ENCODE measurements around the gene JAKMIP3.

JAKMIP3 gene

GRCh38 chr10:132099389-132100090 lies 33.8 kb downstream of the JAKMIP3 start:
- no peak for DNase-seq (ENCODE audit: low read depth)

- no peak for DNase-seq (ENCODE audit: low read depth)
Measured at GRCh38 chr10:132100091-132100481, 34.3 kb downstream of the JAKMIP3 start.

- DNase-seq (ENCODE audit: low read depth) = no peak
Measured at GRCh38 chr10:132100556-132101349, 35.0 kb downstream of the JAKMIP3 start.

GRCh38 chr10:132101529-132101928 lies 35.8 kb downstream of the JAKMIP3 start:
- no peak for DNase-seq (ENCODE audit: low read depth)

DNA sequence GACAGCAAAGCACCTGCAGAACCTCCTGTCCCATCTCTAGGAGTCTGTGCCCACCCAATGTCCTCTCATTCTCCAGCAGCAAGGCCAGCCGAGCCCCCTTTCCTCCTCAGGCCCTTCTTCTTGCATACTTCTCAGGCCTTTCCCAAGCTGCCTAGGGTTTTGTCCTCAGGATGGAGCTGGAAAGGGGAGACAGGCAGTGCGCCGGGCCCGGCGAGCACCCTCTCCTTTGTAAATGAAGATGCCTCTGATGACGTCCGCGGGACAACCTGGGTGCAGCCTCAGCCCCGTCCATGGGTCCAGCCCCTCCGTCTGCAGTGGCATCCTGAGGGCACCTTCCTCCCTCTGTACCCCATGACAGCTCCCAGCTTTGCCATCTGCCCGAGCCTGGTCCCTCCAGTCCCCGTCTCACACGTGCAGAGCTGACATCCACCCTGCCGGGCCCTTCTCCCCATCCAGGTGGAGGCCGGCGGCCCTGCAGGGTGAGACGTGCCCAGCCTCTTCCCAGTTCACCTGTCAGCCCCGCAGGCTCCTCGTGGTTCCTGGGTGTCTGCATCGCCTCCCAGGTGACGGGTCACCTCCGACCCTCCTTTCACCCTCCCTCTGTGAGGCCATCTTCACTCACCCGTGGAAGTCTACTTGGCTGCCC lies 36.4 kb downstream of the JAKMIP3 start:
- DNase-seq (ENCODE audit: low read depth) = no peak

- no peak for DNase-seq (ENCODE audit: low read depth)
Measured at GRCh38 chr10:132102717-132103110, 37.0 kb downstream of the JAKMIP3 start.

DNA sequence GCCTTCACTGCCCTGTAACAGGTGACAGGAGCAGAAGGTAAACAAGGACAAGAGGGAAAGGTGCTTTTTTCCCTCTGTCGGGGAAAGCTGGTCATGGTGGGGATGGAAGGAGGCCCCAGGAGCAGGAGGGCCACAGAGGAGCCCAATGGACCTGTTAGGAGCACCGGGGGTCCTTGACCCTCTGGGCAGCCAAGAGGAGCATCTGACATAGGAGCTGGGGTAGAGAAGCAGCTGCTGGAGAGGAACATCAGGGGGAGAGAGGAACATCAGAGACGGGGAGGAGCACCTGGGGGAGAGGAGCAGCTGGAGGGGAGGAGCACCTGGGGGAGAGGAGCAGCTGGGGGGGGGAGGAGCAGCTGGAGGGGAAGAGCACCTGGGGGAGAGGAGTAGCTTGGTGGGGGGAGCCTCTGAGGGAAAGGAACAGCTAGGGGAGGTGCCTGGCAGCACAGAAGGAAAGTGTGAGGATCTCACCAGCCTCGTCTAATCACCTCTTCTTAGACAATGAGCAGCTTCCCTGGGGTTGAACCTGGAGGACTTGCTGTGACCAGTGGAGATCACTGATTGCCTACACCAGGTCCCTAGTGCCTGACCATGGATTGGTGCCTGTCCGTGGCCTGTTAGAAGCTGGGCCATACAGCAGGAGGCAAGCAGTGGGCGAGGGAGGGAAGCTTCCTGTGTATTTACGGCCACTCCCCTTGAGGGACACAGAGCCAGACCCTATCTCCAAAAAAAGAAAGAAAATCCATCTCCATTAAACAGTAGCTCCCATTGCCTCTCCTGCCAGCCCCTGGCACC lies 37.6 kb downstream of the JAKMIP3 start:
- DNase-seq (ENCODE audit: low read depth) = no peak

- DNase-seq (ENCODE audit: low read depth) = no peak
Measured at GRCh38 chr10:132104062-132104461, 38.3 kb downstream of the JAKMIP3 start.

DNA sequence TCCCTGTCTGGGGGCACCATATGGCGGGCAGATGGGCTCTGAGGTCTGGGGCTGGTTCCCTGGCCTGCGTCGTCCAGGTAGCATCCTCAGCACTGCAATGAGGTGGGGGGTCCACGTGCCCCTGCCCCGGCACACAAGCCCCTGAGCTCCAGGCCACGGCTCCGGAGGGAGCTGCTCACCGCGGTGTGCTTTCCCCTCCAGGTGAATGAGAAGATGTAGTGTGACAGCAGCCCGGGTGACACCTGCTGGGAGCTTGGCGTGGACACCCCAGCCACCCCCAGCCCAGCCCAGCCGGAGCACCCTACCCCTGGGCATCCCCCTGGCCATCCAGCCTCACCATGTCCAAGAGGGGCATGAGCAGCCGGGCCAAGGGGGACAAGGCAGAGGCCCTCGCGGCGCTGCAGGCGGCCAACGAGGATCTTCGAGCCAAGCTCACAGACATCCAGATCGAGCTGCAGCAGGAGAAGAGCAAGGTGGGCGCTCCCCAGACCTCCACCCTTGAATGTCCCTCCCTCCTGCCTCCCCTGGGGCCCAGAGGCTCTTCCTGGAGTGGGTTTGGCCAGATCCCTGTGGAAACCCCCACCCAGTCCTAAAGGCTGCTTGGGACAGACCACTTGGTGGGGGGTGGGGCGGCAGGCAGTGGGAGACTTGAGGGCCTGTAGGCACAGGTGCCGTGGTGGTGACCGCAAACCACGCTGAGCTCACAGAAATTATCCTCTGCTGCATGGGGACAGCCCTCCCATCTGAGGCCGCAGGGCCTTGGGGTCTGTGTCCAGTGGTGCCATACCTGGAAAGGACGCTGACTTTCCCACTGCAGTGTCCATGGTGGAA lies 38.9 kb downstream of the JAKMIP3 start:
- DNase-seq (ENCODE audit: low read depth) = no peak

GRCh38 chr10:132105302-132105995 lies 39.7 kb downstream of the JAKMIP3 start:
- no peak for DNase-seq (ENCODE audit: low read depth)

GRCh38 chr10:132106431-132106830 lies 40.7 kb downstream of the JAKMIP3 start:
- DNase-seq (ENCODE audit: low read depth) = no peak

GRCh38 chr10:132107186-132107948 lies 41.6 kb downstream of the JAKMIP3 start:
- no peak for DNase-seq (ENCODE audit: low read depth)

- no peak for DNase-seq (ENCODE audit: low read depth)
Measured at GRCh38 chr10:132107949-132108877, 42.5 kb downstream of the JAKMIP3 start.

GRCh38 chr10:132109341-132110110 lies 43.8 kb downstream of the JAKMIP3 start:
- no peak for DNase-seq (ENCODE audit: low read depth)

GRCh38 chr10:132110111-132110521 lies 44.4 kb downstream of the JAKMIP3 start:
- no peak for DNase-seq (ENCODE audit: low read depth)

DNA sequence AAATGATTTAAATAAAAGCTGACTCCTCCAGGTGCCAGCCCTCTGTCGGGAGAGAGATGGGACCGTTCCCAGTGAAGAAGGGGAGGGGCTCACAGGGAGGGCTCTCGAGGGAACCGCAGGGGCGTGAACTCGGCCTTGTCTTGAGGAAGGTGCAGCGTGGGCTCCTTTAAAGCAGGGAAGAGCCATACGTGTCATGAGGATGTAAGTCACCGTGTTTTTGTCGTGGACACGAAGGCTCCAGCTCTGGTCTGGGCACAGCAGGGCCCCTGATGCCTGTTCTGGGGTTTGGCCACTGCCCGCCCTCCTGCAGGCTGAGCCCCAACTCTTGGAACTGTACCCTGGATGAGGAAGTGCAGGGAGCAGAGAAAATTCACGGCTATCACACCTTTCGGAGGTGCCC lies 45.0 kb downstream of the JAKMIP3 start:
- no peak for DNase-seq (ENCODE audit: low read depth)

GRCh38 chr10:132111121-132111731 lies 45.5 kb downstream of the JAKMIP3 start:
- no peak for DNase-seq (ENCODE audit: low read depth)
